Fibroblast of gingiva (primary cell): ENCODE results near the gene NEURL4.
"Not testable (repeated sequence)": the region's sequence is repeated elsewhere in the genome, so short reads cannot be mapped to it uniquely, and the experiment has no call there.

Experiments used
- DNase-seq: peaks from one replicate; pipeline ENCODE4 v3.0.0-alpha.2; 2011; ENCODE audit warnings: low read depth

NEURL4 gene

GRCh38 chr17:7328840-7329373, at the start of gene NEURL4:
TSS of gene NEURL4 (minus strand) at chr17:7329335. CDS start at chr17:7329312, 23 bp downstream.
- DNase-seq, result no peak

- DNase-seq, result no peak
Observed at GRCh38 chr17:7374353-7374752, 45.2 kb upstream of the NEURL4 start.

- no peak for DNase-seq
Observed at GRCh38 chr17:7370853-7371252, 41.7 kb upstream of the NEURL4 start.

- DNase-seq, result no peak
Observed at GRCh38 chr17:7369825-7370224, 40.7 kb upstream of the NEURL4 start.

- DNase-seq, result not testable (repeated sequence)
Observed at GRCh38 chr17:7368599-7368994, 39.5 kb upstream of the NEURL4 start.

- no peak for DNase-seq
Observed at GRCh38 chr17:7367918-7368598, 38.9 kb upstream of the NEURL4 start.

- DNase-seq, result no peak
Observed at GRCh38 chr17:7367083-7367482, 37.9 kb upstream of the NEURL4 start.

GRCh38 chr17:7365963-7366362, 36.8 kb upstream of the NEURL4 start:
- DNase-seq, result not testable (repeated sequence)

- no peak for DNase-seq
Observed at GRCh38 chr17:7363311-7363710, 34.2 kb upstream of the NEURL4 start.

- DNase-seq, result no peak
Observed at GRCh38 chr17:7361906-7362305, 32.8 kb upstream of the NEURL4 start.

- no peak for DNase-seq
Observed at GRCh38 chr17:7357381-7357780, 28.2 kb upstream of the NEURL4 start.

GRCh38 chr17:7356756-7357155, 27.6 kb upstream of the NEURL4 start:
- DNase-seq, result no peak

- peak; percentile 48 for DNase-seq
Observed at GRCh38 chr17:7356072-7356549, 27.0 kb upstream of the NEURL4 start.

- no peak for DNase-seq
Observed at GRCh38 chr17:7355573-7355972, 26.4 kb upstream of the NEURL4 start.

GRCh38 chr17:7355053-7355452, 25.9 kb upstream of the NEURL4 start, which contains the start of gene TMEM95:
TSS of gene TMEM95 (plus strand) at chr17:7355156. CDS start at chr17:7355205, 49 bp downstream.
- peak; percentile 51 for DNase-seq

GRCh38 chr17:7354262-7354843, 25.2 kb upstream of the NEURL4 start:
- DNase-seq, result peak; percentile 32

- no peak for DNase-seq
Observed at GRCh38 chr17:7352910-7353635, 23.9 kb upstream of the NEURL4 start.

GRCh38 chr17:7352503-7352889, 23.4 kb upstream of the NEURL4 start:
- no peak for DNase-seq

GRCh38 chr17:7351665-7352502, 22.7 kb upstream of the NEURL4 start, which contains the start of gene KCTD11:
TSS of gene KCTD11 (plus strand) at chr17:7352162.
- peak; percentile 93 for DNase-seq

GRCh38 chr17:7348478-7349242, 19.5 kb upstream of the NEURL4 start:
- peak; percentile 53 for DNase-seq
